GM18867 (cell line): ENCODE measurements around the gene TBL2.
"Not testable (repeated sequence)": the region's sequence is repeated elsewhere in the genome, so short reads cannot be mapped to it uniquely, and the experiment has no call there.

Experiments used
- ATAC-seq: cut with Tn5 transposase; IDR thresholded peaks from one replicate; pipeline ENCODE4 v1.9.1; 2021; ENCODE audit warnings: mild to moderate bottlenecking, moderate library complexity; ENCODE audit not compliant: unreplicated experiment

The TBL2 gene

GRCh38 chr7:73570977-73571376, 7.4 kb downstream of the TBL2 start:
- ATAC-seq: no peak

- ATAC-seq: no peak
These were observed 7.9 kb downstream of the TBL2 start for GRCh38 chr7:73570521-73570920.

- no peak for ATAC-seq
These were observed 9.3 kb downstream of the TBL2 start for GRCh38 chr7:73569042-73569608.

GRCh38 chr7:73567846-73568685, 10.3 kb downstream of the TBL2 start:
- no peak for ATAC-seq

- no peak for ATAC-seq
These were observed 11.2 kb downstream of the TBL2 start for GRCh38 chr7:73567140-73567539.

GRCh38 chr7:73566431-73566830, 11.9 kb downstream of the TBL2 start:
- not testable (repeated sequence) for ATAC-seq

- no peak for ATAC-seq
These were observed 12.6 kb downstream of the TBL2 start for GRCh38 chr7:73565675-73566340.

- no peak for ATAC-seq
These were observed 18.1 kb downstream of the TBL2 start for GRCh38 chr7:73560109-73560835.

GRCh38 chr7:73557397-73558257, 20.8 kb downstream of the TBL2 start, which contains the start of gene BCL7B:
Gene BCL7B (minus strand): TSS chr7:73557690. CDS start chr7:73557578, 112 bp downstream.
- ATAC-seq: peak; percentile 45

- peak; percentile 89 for ATAC-seq
These were observed 21.3 kb downstream of the TBL2 start for GRCh38 chr7:73557108-73557396.

GRCh38 chr7:73556208-73557107, 21.9 kb downstream of the TBL2 start:
- no peak for ATAC-seq

GRCh38 chr7:73555411-73555982, 22.9 kb downstream of the TBL2 start:
- ATAC-seq: no peak

GRCh38 chr7:73550093-73550492, 28.3 kb downstream of the TBL2 start:
- not testable (repeated sequence) for ATAC-seq

- ATAC-seq: no peak
These were observed 29.2 kb downstream of the TBL2 start for GRCh38 chr7:73549176-73549575.

- ATAC-seq: no peak
These were observed 30.5 kb downstream of the TBL2 start for GRCh38 chr7:73547841-73548240.

- no peak for ATAC-seq
These were observed 33.7 kb downstream of the TBL2 start for GRCh38 chr7:73544678-73545077.

- ATAC-seq: no peak
These were observed 36.7 kb downstream of the TBL2 start for GRCh38 chr7:73541722-73542121.

- ATAC-seq: no peak
These were observed 38.7 kb downstream of the TBL2 start for GRCh38 chr7:73539709-73540108.

GRCh38 chr7:73538510-73538909, 39.9 kb downstream of the TBL2 start:
- ATAC-seq: not testable (repeated sequence)
